ENCODE measurements around the gene ZBTB2. TPM values are rescaled to one million over a fixed set of nuclear protein-coding genes. Genes with fewer than 3 reads are reported as not detected.
A peak's percentile ranks its signal among the peaks of the same experiment; 100 is the strongest.
"Not testable (repeated sequence)": the region's sequence is repeated elsewhere in the genome, so short reads cannot be mapped to it uniquely, and the experiment has no call there.

Gene ZBTB2
- total and polyA plus RNA-seq, 5 donors from 2014 or later: 18.0 to 31.9 (median 20.9) TPM

DNA sequence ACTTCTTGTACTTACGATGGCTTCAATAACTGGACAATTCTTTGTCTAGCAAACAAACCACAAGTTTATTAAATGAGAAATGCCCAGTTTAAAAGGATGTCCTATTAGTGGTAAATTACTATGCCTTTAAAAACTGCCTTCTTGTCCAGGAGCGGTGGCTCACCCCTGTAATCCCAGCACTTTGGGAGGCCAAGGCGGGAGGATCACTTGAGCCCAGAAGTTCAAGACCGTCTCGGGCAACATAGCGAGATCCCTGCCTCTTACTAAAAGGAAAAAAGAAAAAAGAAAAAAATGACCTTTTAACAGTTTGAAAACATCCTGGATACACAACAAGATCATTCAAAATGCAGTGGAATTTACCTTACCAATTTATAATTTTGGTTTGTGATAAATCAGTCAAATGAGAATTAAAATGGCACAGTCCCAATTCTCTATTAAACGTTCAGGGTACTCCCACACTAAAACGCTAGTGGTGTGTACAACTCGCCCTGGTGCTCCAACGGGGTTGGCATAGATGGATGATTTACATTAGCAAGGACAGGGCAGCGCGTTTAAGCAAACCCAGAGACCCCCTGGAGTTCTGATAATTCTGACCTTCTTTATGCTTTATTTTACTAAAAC is 2.3 kb downstream of the ZBTB2 start:
- ATAC-seq (ENCODE audit: low read depth in 2 of 2) (no peak), DNase-seq (peak in 1 of 3 donors; percentile 44)
- H3K27me3 Mint-ChIP-seq: peaks cover 11% of the 10 kb centered on the region
- H3K4me1 Mint-ChIP-seq: peaks cover 25 to 72% (median 50%) of the 10 kb centered on the region in 4 donors
- Histone ChIP-seq H3K27ac (ENCODE audit: insufficient read depth, low read length, poor library complexity, severe bottlenecking) (peak overlapping the region; percentile 97), H3K36me3 (ENCODE audit: control insufficient read depth, insufficient read depth, low read length) (no peaks in the 10 kb centered on the region), H3K4me1 (ENCODE audit: control insufficient read depth, insufficient read depth, low read length, poor library complexity, severe bottlenecking) (peaks cover 76% of the 10 kb centered on the region), H3K27me3 (ENCODE audit: control insufficient read depth, insufficient read depth, low read length) (no peaks in the 10 kb centered on the region), H3K4me3 (ENCODE audit: low read depth, low read length) (peak overlapping the region; percentile 95), H3K9me3 (ENCODE audit: control insufficient read depth in 2 of 2, low read length in 2 of 2) (no peaks in the 10 kb centered on the region)
- peaks cover 5% of the 10 kb centered on the region for H3K36me3 Mint-ChIP-seq
- peak overlapping the region; percentile 94 to 98 (median 94) for H3K27ac Mint-ChIP-seq
- H3K9me3 Mint-ChIP-seq: no peaks in the 10 kb centered on the region
- peak overlapping the region; percentile 90 to 98 (median 95) for H3K4me3 Mint-ChIP-seq

- no peak for ATAC-seq (ENCODE audit: low read depth in 2 of 2)
- Mint-ChIP-seq H3K4me3 (peak overlapping the region in 3 of 4 donors; percentile 29 to 97 (median 51)), H3K27ac (peak overlapping the region; percentile 52 to 94 (median 59)), H3K9me3 (no peaks in the 10 kb centered on the region), H3K27me3 (peaks cover 11% of the 10 kb centered on the region), H3K36me3 (peaks cover 9% of the 10 kb centered on the region), H3K4me1 (peaks cover 23 to 72% (median 47%) of the 10 kb centered on the region in 4 donors)
- Histone ChIP-seq H3K27me3 (ENCODE audit: control insufficient read depth, insufficient read depth, low read length) (no peaks in the 10 kb centered on the region), H3K4me3 (ENCODE audit: low read depth, low read length) (peak overlapping the region; percentile 95), H3K36me3 (ENCODE audit: control insufficient read depth, insufficient read depth, low read length) (peaks cover 3% of the 10 kb centered on the region), H3K4me1 (ENCODE audit: control insufficient read depth, insufficient read depth, low read length, poor library complexity, severe bottlenecking) (peaks cover 77% of the 10 kb centered on the region), H3K27ac (ENCODE audit: insufficient read depth, low read length, poor library complexity, severe bottlenecking) (peak overlapping the region; percentile 97), H3K9me3 (ENCODE audit: control insufficient read depth in 2 of 2, low read length in 2 of 2) (no peaks in the 10 kb centered on the region)
- no peak for DNase-seq
Observed at GRCh38 chr6:151388236-151388635, 3.1 kb downstream of the ZBTB2 start.

GRCh38 chr6:151387175-151387970 is 4.0 kb downstream of the ZBTB2 start:
- H3K27ac ChIP-seq (ENCODE audit: insufficient read depth, low read length, poor library complexity, severe bottlenecking): peak overlapping the region; percentile 97
- H3K27me3 Mint-ChIP-seq: peaks cover 11% of the 10 kb centered on the region
- peaks cover 9% of the 10 kb centered on the region for H3K36me3 Mint-ChIP-seq
- peak overlapping the region in 3 of 4 donors; percentile 15 to 97 (median 21) for H3K4me3 Mint-ChIP-seq
- ATAC-seq (ENCODE audit: low read depth in 2 of 2): no peak
- H3K4me1 ChIP-seq (ENCODE audit: control insufficient read depth, insufficient read depth, low read length, poor library complexity, severe bottlenecking): peaks cover 70% of the 10 kb centered on the region
- no peaks in the 10 kb centered on the region for H3K9me3 ChIP-seq (ENCODE audit: control insufficient read depth in 2 of 2, low read length in 2 of 2)
- peak overlapping the region; percentile 48 to 94 (median 79) for H3K27ac Mint-ChIP-seq
- H3K36me3 ChIP-seq (ENCODE audit: control insufficient read depth, insufficient read depth, low read length): peaks cover 3% of the 10 kb centered on the region
- H3K9me3 Mint-ChIP-seq: no peaks in the 10 kb centered on the region
- no peaks in the 10 kb centered on the region for H3K27me3 ChIP-seq (ENCODE audit: control insufficient read depth, insufficient read depth, low read length)
- H3K4me3 ChIP-seq (ENCODE audit: low read depth, low read length): no peak overlapping the region
- H3K4me1 Mint-ChIP-seq: peaks cover 16 to 63% (median 40%) of the 10 kb centered on the region in 4 donors
- DNase-seq: no peak

DNA sequence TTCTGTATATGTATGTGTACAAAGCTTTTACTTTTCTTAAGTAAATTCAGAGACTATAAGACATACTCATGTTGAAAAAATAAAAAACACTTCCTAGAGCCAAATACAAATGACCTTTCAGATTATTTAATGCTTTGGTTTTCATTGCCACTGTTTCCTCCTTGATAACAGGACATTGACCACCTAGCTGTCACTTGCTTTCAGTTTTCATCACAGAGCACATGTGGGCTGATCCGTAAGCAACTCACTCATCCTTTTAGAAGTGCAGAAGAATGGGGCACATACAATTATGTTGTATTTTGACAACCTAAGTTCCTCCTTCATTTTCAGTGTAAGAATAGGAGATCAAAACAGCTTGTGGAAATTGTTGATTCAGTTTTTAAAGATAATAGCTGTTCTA is 6.2 kb downstream of the ZBTB2 start:
- Mint-ChIP-seq H3K9me3 (no peaks in the 10 kb centered on the region), H3K27me3 (peaks cover 1% of the 10 kb centered on the region), H3K36me3 (peaks cover 9% of the 10 kb centered on the region), H3K4me1 (peaks cover 25 to 72% (median 50%) of the 10 kb centered on the region in 4 donors), H3K4me3 (peak overlapping the region; percentile 7 to 76 (median 40)), H3K27ac (peak overlapping the region; percentile 76 to 87 (median 86))
- DNase-seq (peak in 1 of 3 donors; percentile 70), ATAC-seq (ENCODE audit: low read depth in 2 of 2) (no peak)
- H3K4me3 ChIP-seq (ENCODE audit: low read depth, low read length): peak overlapping the region; percentile 74
- H3K9me3 ChIP-seq (ENCODE audit: control insufficient read depth in 2 of 2, low read length in 2 of 2): no peaks in the 10 kb centered on the region
- peaks cover 3% of the 10 kb centered on the region for H3K36me3 ChIP-seq (ENCODE audit: control insufficient read depth, insufficient read depth, low read length)
- peak overlapping the region; percentile 97 for H3K27ac ChIP-seq (ENCODE audit: insufficient read depth, low read length, poor library complexity, severe bottlenecking)
- peaks cover 79% of the 10 kb centered on the region for H3K4me1 ChIP-seq (ENCODE audit: control insufficient read depth, insufficient read depth, low read length, poor library complexity, severe bottlenecking)
- H3K27me3 ChIP-seq (ENCODE audit: control insufficient read depth, insufficient read depth, low read length): no peaks in the 10 kb centered on the region

GRCh38 chr6:151384151-151384550 is 7.2 kb downstream of the ZBTB2 start:
- DNase-seq: no peak
- peaks cover 35 to 76% (median 54%) of the 10 kb centered on the region in 4 donors for H3K4me1 Mint-ChIP-seq
- H3K9me3 ChIP-seq (ENCODE audit: control insufficient read depth in 2 of 2, low read length in 2 of 2): no peaks in the 10 kb centered on the region
- H3K4me3 ChIP-seq (ENCODE audit: low read depth, low read length): no peak overlapping the region
- H3K27me3 ChIP-seq (ENCODE audit: control insufficient read depth, insufficient read depth, low read length): no peaks in the 10 kb centered on the region
- no peaks in the 10 kb centered on the region for H3K27me3 Mint-ChIP-seq
- H3K27ac Mint-ChIP-seq: peak overlapping the region in 2 of 3 donors; percentile 86 to 87
- peaks cover 81% of the 10 kb centered on the region for H3K4me1 ChIP-seq (ENCODE audit: control insufficient read depth, insufficient read depth, low read length, poor library complexity, severe bottlenecking)
- peak overlapping the region; percentile 97 for H3K27ac ChIP-seq (ENCODE audit: insufficient read depth, low read length, poor library complexity, severe bottlenecking)
- H3K36me3 ChIP-seq (ENCODE audit: control insufficient read depth, insufficient read depth, low read length): peaks cover 3% of the 10 kb centered on the region
- H3K36me3 Mint-ChIP-seq: peaks cover 9% of the 10 kb centered on the region
- ATAC-seq (ENCODE audit: low read depth in 2 of 2): no peak
- H3K4me3 Mint-ChIP-seq: peak overlapping the region in 1 of 4 donors; percentile 89
- no peaks in the 10 kb centered on the region for H3K9me3 Mint-ChIP-seq

GRCh38 chr6:151382631-151383030 is 8.7 kb downstream of the ZBTB2 start:
- not testable (repeated sequence) for H3K4me3 ChIP-seq (ENCODE audit: low read depth, low read length); ATAC-seq (ENCODE audit: low read depth in 2 of 2); DNase-seq; H3K27ac ChIP-seq (ENCODE audit: insufficient read depth, low read length, poor library complexity, severe bottlenecking); H3K36me3 ChIP-seq (ENCODE audit: control insufficient read depth, insufficient read depth, low read length); H3K9me3 Mint-ChIP-seq; H3K27me3 ChIP-seq (ENCODE audit: control insufficient read depth, insufficient read depth, low read length); H3K27me3 Mint-ChIP-seq; H3K36me3 Mint-ChIP-seq; H3K9me3 ChIP-seq (ENCODE audit: control insufficient read depth in 2 of 2, low read length in 2 of 2)
- H3K4me1 ChIP-seq (ENCODE audit: control insufficient read depth, insufficient read depth, low read length, poor library complexity, severe bottlenecking): peaks cover 80% of the 10 kb centered on the region
- H3K27ac Mint-ChIP-seq: peak overlapping the region in 1 of 3 donors; percentile 35
- peak overlapping the region in 2 of 4 donors; percentile 27 to 80 for H3K4me3 Mint-ChIP-seq
- H3K4me1 Mint-ChIP-seq: peaks cover 44 to 77% (median 61%) of the 10 kb centered on the region in 4 donors

DNA sequence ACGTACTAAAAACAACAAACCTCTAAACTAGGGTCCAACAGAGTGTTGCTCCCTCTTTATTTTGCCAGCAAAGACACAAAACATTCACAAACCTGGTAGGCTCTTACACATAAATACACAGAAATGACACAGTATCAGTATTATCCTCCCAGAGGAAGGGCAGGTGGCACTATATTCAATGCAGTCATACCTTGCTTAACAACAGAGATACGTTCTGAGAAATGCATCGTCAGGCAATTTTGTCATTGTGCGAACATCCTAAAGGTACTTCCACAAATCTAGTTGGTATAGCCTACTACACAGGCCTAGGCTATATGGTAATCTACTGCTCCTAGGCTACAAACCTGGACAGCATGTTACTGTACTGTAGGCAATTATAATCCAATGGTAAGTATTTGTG is 9.6 kb downstream of the ZBTB2 start:
- Mint-ChIP-seq H3K27ac (peak overlapping the region; percentile 24 to 96 (median 96)), H3K27me3 (no peaks in the 10 kb centered on the region), H3K36me3 (peaks cover 12% of the 10 kb centered on the region), H3K4me1 (peaks cover 46 to 73% (median 62%) of the 10 kb centered on the region in 4 donors), H3K4me3 (peak overlapping the region; percentile 33 to 93 (median 60)), H3K9me3 (no peaks in the 10 kb centered on the region)
- Histone ChIP-seq H3K27me3 (ENCODE audit: control insufficient read depth, insufficient read depth, low read length) (no peaks in the 10 kb centered on the region), H3K36me3 (ENCODE audit: control insufficient read depth, insufficient read depth, low read length) (peaks cover 3% of the 10 kb centered on the region), H3K4me1 (ENCODE audit: control insufficient read depth, insufficient read depth, low read length, poor library complexity, severe bottlenecking) (peaks cover 77% of the 10 kb centered on the region), H3K9me3 (ENCODE audit: control insufficient read depth in 2 of 2, low read length in 2 of 2) (no peaks in the 10 kb centered on the region), H3K4me3 (ENCODE audit: low read depth, low read length) (peak overlapping the region; percentile 30), H3K27ac (ENCODE audit: insufficient read depth, low read length, poor library complexity, severe bottlenecking) (peak overlapping the region; percentile 91)
- peak in 1 of 3 donors; percentile 77 for DNase-seq
- peak in 1 of 2 donors; percentile 24 for ATAC-seq (ENCODE audit: low read depth in 2 of 2)
